Kidney (tissue), 14 donors: Measurements from ENCODE around the gene C1orf122. TPM values are rescaled to one million over a fixed set of nuclear protein-coding genes. Genes with fewer than 3 reads are reported as not detected.

Experiments
- DNase-seq, 5 donors: peaks; one replicate each; pipeline ENCODE4 v3.0.0-alpha.2; 2013 to 2020
- FAIRE-seq: peaks from 2 replicates; lab custom pipeline; 2012; peaks lifted over from hg19 to GRCh38; lab: Jason Lieb, UNC
- H3K27ac ChIP-seq, 2 donors: one replicate each; pipeline ENCODE4 v1.7.0; 2013; ENCODE audit warnings: low read depth in 2 of 2, low read length in 2 of 2, inconsistent platforms in 1 of 2
- H3K27me3 ChIP-seq: one replicate; pipeline ENCODE4 v1.7.1; 2013; ENCODE audit warnings: low read length, inconsistent platforms; ENCODE audit not compliant: control insufficient read depth, insufficient read depth
- H3K36me3 ChIP-seq, 3 donors: one replicate each; pipeline versions ENCODE4 v1.7.0 to v1.7.1; 2013; ENCODE audit warnings: low read length in 3 of 3, control low read depth in 1 of 3, inconsistent platforms in 1 of 3; ENCODE audit not compliant: insufficient read depth in 3 of 3, control insufficient read depth in 2 of 3
- H3K4me1 ChIP-seq, 3 donors: one replicate each; pipeline versions ENCODE4 v1.7.0 to v1.7.1; 2013; ENCODE audit warnings: low read length in 3 of 3, inconsistent platforms in 1 of 3, low read depth in 1 of 3; ENCODE audit not compliant: control insufficient read depth in 2 of 3, insufficient read depth in 2 of 3
- H3K4me3 ChIP-seq, 3 donors: one replicate each; pipeline versions ENCODE4 v1.7.0 to v1.8.1; 2013; ENCODE audit warnings: low read length in 3 of 3, control low read depth in 1 of 3, inconsistent platforms in 1 of 3
- H3K9ac ChIP-seq, 3 donors: one replicate each; pipeline versions ENCODE4 v1.7.0 to v1.7.1; 2013; ENCODE audit warnings: low read length in 3 of 3, control low read depth in 1 of 3, inconsistent platforms in 1 of 3
- H3K9me3 ChIP-seq, 3 donors: one replicate each; pipeline versions ENCODE4 v1.7.0 to v1.7.1; 2013; ENCODE audit warnings: low read length in 3 of 3, control low read depth in 1 of 3, inconsistent platforms in 1 of 3; ENCODE audit not compliant: control insufficient read depth in 2 of 3, insufficient read depth in 1 of 3
- intact Hi-C: fragments of 100-400 bp; cut with DNase I; formaldehyde crosslinking; loops from one replicate; pipeline ENCODE4 v1.11.1; 2022
- polyA plus RNA-seq: library from polyadenylated mRNA; stranded (reverse); fragments of 350-450 nt; fragmentation: Illumina TruSeq; extraction: RNeasy Lipid Tissue Mini Kit (QIAGEN cat#74804); gene quantifications from one replicate; pipeline ENCODE4 v1.2.3, GENCODE V29; 2014; ENCODE audit warnings: low read depth, low replicate concordance; ENCODE audit not compliant: insufficient read depth
- total RNA-seq: library from RNA; stranded (reverse); fragmentation: NEBNext Ultra II Directional; extraction: Animal tissue kit (Norgen Biotek cat#: 25700); gene quantifications from one replicate; pipeline ENCODE4 v1.2.1, GENCODE V29; 2021
- TF ChIP-seq, protein P1 (sequence below): IDR thresholded peaks from 3 replicates; pipeline ENCODE4 v1.5.1; 2012; ENCODE audit warnings: mild to moderate bottlenecking, moderate library complexity, borderline replicate concordance; ENCODE audit not compliant: insufficient read depth; ENCODE audit errors: extremely low read depth
- donor health status: control.
- donor health status: control.
- donor health status: control.
- donor health status: control.
- donor health status: control.
- donor health status: DM: yes; HTN: yes; CAD: no.
- donor health status: Normal renal cell carcinoma (clear cell type).

C1orf122 gene
- total and polyA plus RNA-seq, 2 donors from 2014 or later = 37.2 to 147 TPM

DNA sequence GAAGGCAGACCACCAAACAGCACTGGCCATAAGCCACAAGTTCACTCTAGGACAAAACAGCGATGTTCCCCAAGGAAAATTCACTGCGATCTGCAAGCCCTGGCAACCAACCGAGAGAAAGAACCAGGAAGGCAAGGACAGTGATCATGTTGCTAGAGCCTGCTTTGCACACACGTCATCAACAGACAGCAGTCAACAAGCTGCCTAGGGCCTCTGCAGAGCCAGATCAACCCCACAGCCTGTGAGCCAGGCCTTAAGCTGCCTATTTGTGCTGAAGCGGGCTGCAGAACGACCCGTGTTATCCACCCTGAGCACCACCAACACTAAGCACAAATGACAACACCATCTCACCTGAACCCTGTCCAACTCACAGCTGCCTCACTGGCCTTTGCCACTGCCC is 6.7 kb downstream of the C1orf122 start:
- intact Hi-C loops = no loop called here
- no peak for FAIRE-seq
- H3K27me3 ChIP-seq = no peaks in the 10 kb centered on the region
- no peak overlapping the region for H3K4me3 ChIP-seq
- H3K9ac ChIP-seq = no peak overlapping the region
- TF ChIP-seq, protein P1, sequence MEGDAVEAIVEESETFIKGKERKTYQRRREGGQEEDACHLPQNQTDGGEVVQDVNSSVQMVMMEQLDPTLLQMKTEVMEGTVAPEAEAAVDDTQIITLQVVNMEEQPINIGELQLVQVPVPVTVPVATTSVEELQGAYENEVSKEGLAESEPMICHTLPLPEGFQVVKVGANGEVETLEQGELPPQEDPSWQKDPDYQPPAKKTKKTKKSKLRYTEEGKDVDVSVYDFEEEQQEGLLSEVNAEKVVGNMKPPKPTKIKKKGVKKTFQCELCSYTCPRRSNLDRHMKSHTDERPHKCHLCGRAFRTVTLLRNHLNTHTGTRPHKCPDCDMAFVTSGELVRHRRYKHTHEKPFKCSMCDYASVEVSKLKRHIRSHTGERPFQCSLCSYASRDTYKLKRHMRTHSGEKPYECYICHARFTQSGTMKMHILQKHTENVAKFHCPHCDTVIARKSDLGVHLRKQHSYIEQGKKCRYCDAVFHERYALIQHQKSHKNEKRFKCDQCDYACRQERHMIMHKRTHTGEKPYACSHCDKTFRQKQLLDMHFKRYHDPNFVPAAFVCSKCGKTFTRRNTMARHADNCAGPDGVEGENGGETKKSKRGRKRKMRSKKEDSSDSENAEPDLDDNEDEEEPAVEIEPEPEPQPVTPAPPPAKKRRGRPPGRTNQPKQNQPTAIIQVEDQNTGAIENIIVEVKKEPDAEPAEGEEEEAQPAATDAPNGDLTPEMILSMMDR = no peak
- no peak for DNase-seq
- H3K4me1 ChIP-seq = peaks cover 0 to 10% (median 1%) of the 10 kb centered on the region in 3 donors
- peaks cover 2 to 8% (median 5%) of the 10 kb centered on the region in 3 donors for H3K36me3 ChIP-seq
- no peaks in the 10 kb centered on the region for H3K9me3 ChIP-seq
- no peak overlapping the region for H3K27ac ChIP-seq

DNA sequence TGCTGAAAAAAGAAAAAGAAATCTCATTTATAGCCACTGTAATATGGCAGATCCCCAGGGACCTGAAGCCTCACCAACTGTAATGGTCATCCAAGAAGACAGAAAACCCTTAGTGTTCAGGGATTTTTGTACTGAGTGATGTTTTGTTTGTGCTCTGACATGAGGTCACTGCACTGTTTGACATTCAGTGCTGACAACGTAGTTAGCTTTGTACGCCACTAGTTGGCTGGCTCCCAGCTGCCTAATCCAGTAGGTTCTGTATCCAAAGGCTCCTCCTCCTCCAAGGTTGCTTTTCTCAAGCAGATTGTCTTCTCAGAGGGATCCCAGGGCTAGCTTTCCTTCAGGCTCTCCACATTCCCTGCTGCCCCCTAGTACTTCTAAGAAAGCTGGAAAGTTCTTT is 9.9 kb downstream of the C1orf122 start:
- Histone ChIP-seq H3K36me3 (peaks cover 4 to 23% (median 22%) of the 10 kb centered on the region in 3 donors), H3K4me1 (peaks cover 0 to 7% (median 0%) of the 10 kb centered on the region in 3 donors), H3K27ac (no peak overlapping the region), H3K4me3 (no peak overlapping the region), H3K9ac (no peak overlapping the region), H3K9me3 (no peaks in the 10 kb centered on the region), H3K27me3 (no peaks in the 10 kb centered on the region)
- no peak for DNase-seq
- intact Hi-C loops = no loop called here
- TF ChIP-seq, protein P1 = no peak
- FAIRE-seq = no peak

DNA sequence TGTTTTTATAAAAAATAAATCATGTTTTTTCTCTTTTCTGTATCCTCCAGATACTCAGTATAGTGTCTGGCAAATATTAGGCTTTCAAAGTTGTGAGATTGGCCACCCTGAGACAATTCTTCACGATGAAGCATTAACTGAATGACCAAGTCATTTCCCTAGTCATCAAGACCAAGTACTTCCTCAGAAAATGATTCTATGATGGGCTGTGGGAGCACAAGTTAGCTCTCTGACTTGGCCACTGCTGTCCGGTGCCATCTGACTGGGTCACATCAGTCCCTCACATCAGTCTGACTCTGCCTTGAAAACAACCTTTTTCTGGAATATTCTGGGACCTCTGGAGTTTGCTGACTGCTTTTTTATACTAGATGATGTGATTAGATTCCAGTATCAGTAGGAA is 13.9 kb downstream of the C1orf122 start:
- peaks cover 2 to 25% (median 24%) of the 10 kb centered on the region in 3 donors for H3K36me3 ChIP-seq
- intact Hi-C loops = no loop called here
- peaks cover 0 to 7% (median 0%) of the 10 kb centered on the region in 3 donors for H3K4me1 ChIP-seq
- no peak overlapping the region for H3K4me3 ChIP-seq
- no peak for FAIRE-seq
- DNase-seq = no peak
- no peaks in the 10 kb centered on the region for H3K9me3 ChIP-seq
- no peak overlapping the region for H3K27ac ChIP-seq
- TF ChIP-seq, protein P1 = no peak
- H3K9ac ChIP-seq = no peak overlapping the region
- no peaks in the 10 kb centered on the region for H3K27me3 ChIP-seq
